WTC11 (cell line): ENCODE results near the gene LSM11.

Source experiments
- ATF1 ChIP-seq: sonication (generic); formaldehyde crosslinking; IDR thresholded peaks from 2 replicates; pipeline ENCODE4 v1.8.1; 2023; ENCODE audit warnings: mild to moderate bottlenecking, moderate library complexity, missing genetic modification reagents
- JUN ChIP-seq: sonication (generic); formaldehyde crosslinking; IDR thresholded peaks from 2 replicates; pipeline ENCODE4 v1.8.0; 2023; ENCODE audit warnings: mild to moderate bottlenecking, missing genetic modification reagents
- RELA ChIP-seq: sonication (generic); formaldehyde crosslinking; IDR thresholded peaks from 2 replicates; pipeline ENCODE4 v1.8.1; 2022; ENCODE audit warnings: missing genetic modification reagents, mild to moderate bottlenecking, borderline replicate concordance
- ZNF263 ChIP-seq: sonication (generic); formaldehyde crosslinking; IDR thresholded peaks from 2 replicates; pipeline ENCODE4 v1.8.1; 2022; ENCODE audit warnings: low read depth, mild to moderate bottlenecking, moderate library complexity, missing genetic modification reagents
- TF ChIP-seq, protein P1 (sequence below): sonication (generic); formaldehyde crosslinking; conservative IDR thresholded peaks from 2 replicates; pipeline ENCODE4 v1.8.1; 2022; ENCODE audit warnings: mild to moderate bottlenecking, missing genetic modification reagents
- TF ChIP-seq, protein P2 (sequence below): sonication (generic); formaldehyde crosslinking; IDR thresholded peaks from 2 replicates; pipeline ENCODE4 v1.8.1; 2022; ENCODE audit warnings: low read depth, missing genetic modification reagents, borderline replicate concordance
- TF ChIP-seq, protein P3 (sequence below): fragments of 200-600 bp; IDR thresholded peaks from 2 replicates; pipeline ENCODE4 v1.8.0; 2022; ENCODE audit warnings: antibody characterized with exemption
- TF ChIP-seq, protein P4 (sequence below): sonication (generic); formaldehyde crosslinking; IDR thresholded peaks from 2 replicates; pipeline ENCODE4 v1.8.0; 2022; ENCODE audit warnings: mild to moderate bottlenecking, missing genetic modification reagents
- TF ChIP-seq, protein P5 (sequence below): sonication (generic); formaldehyde crosslinking; IDR thresholded peaks from 2 replicates; pipeline ENCODE4 v1.8.0; 2022; ENCODE audit warnings: mild to moderate bottlenecking, missing genetic modification reagents
- TF ChIP-seq, protein P6 (sequence below): sonication (generic); formaldehyde crosslinking; IDR thresholded peaks from 2 replicates; pipeline ENCODE4 v1.8.1; 2023; ENCODE audit warnings: mild to moderate bottlenecking, missing genetic modification reagents, moderate library complexity
- TF ChIP-seq, protein P7 (sequence below): sonication (generic); formaldehyde crosslinking; IDR thresholded peaks from 2 replicates; pipeline ENCODE4 v1.8.1; 2023; ENCODE audit warnings: mild to moderate bottlenecking, missing genetic modification reagents
- TF ChIP-seq, protein P8 (sequence below): sonication (generic); formaldehyde crosslinking; IDR thresholded peaks from 2 replicates; pipeline ENCODE4 v1.8.1; 2022; ENCODE audit warnings: mild to moderate bottlenecking, missing genetic modification reagents, moderate library complexity, borderline replicate concordance
- TF ChIP-seq, protein P9 (sequence below): sonication (generic); formaldehyde crosslinking; IDR thresholded peaks from 2 replicates; pipeline ENCODE4 v1.8.0; 2022; ENCODE audit warnings: mild to moderate bottlenecking, missing genetic modification reagents
- TF ChIP-seq, protein P10 (sequence below): fragments of 250-450 bp; sonication (Bioruptor Pico); IDR thresholded peaks from 2 replicates; pipeline ENCODE4 v1.9.0; 2021; ENCODE audit warnings: mild to moderate bottlenecking

DNA sequence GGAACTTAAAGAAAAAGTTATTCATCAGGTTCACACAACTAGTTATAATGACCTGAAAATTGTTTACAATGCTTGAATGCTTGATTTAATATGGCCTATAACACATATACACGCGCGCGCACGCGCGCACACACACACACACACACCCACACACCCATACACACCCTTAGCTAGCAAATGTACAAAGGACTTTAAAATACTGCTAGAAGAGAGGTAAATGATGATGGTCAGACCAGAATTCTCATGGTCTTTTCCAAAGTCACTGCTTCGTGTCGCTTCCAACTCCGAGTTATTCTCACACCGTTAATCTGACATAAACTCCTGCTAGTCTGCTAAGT lies 5.9 kb downstream of the LSM11 start:
- TF ChIP-seq, protein P1, sequence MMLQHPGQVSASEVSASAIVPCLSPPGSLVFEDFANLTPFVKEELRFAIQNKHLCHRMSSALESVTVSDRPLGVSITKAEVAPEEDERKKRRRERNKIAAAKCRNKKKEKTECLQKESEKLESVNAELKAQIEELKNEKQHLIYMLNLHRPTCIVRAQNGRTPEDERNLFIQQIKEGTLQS, result no peak
- TF ChIP-seq, protein P2, sequence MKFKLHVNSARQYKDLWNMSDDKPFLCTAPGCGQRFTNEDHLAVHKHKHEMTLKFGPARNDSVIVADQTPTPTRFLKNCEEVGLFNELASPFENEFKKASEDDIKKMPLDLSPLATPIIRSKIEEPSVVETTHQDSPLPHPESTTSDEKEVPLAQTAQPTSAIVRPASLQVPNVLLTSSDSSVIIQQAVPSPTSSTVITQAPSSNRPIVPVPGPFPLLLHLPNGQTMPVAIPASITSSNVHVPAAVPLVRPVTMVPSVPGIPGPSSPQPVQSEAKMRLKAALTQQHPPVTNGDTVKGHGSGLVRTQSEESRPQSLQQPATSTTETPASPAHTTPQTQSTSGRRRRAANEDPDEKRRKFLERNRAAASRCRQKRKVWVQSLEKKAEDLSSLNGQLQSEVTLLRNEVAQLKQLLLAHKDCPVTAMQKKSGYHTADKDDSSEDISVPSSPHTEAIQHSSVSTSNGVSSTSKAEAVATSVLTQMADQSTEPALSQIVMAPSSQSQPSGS (CRISPR knock-in tag), result no peak
- TF ChIP-seq, protein P3, sequence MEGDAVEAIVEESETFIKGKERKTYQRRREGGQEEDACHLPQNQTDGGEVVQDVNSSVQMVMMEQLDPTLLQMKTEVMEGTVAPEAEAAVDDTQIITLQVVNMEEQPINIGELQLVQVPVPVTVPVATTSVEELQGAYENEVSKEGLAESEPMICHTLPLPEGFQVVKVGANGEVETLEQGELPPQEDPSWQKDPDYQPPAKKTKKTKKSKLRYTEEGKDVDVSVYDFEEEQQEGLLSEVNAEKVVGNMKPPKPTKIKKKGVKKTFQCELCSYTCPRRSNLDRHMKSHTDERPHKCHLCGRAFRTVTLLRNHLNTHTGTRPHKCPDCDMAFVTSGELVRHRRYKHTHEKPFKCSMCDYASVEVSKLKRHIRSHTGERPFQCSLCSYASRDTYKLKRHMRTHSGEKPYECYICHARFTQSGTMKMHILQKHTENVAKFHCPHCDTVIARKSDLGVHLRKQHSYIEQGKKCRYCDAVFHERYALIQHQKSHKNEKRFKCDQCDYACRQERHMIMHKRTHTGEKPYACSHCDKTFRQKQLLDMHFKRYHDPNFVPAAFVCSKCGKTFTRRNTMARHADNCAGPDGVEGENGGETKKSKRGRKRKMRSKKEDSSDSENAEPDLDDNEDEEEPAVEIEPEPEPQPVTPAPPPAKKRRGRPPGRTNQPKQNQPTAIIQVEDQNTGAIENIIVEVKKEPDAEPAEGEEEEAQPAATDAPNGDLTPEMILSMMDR, result no peak
- TF ChIP-seq, protein P4, sequence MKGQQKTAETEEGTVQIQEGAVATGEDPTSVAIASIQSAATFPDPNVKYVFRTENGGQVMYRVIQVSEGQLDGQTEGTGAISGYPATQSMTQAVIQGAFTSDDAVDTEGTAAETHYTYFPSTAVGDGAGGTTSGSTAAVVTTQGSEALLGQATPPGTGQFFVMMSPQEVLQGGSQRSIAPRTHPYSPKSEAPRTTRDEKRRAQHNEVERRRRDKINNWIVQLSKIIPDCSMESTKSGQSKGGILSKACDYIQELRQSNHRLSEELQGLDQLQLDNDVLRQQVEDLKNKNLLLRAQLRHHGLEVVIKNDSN (CRISPR knock-in tag), result no peak
- TF ChIP-seq, protein P5, sequence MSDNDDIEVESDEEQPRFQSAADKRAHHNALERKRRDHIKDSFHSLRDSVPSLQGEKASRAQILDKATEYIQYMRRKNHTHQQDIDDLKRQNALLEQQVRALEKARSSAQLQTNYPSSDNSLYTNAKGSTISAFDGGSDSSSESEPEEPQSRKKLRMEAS (CRISPR knock-in tag), result no peak
- TF ChIP-seq JUN (CRISPR knock-in tag) (no peak), ATF1 (CRISPR knock-in tag) (no peak), ZNF263 (no peak), RELA (no peak)
- TF ChIP-seq, protein P6, sequence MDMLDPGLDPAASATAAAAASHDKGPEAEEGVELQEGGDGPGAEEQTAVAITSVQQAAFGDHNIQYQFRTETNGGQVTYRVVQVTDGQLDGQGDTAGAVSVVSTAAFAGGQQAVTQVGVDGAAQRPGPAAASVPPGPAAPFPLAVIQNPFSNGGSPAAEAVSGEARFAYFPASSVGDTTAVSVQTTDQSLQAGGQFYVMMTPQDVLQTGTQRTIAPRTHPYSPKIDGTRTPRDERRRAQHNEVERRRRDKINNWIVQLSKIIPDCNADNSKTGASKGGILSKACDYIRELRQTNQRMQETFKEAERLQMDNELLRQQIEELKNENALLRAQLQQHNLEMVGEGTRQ (CRISPR knock-in tag), result no peak
- TF ChIP-seq, protein P7, sequence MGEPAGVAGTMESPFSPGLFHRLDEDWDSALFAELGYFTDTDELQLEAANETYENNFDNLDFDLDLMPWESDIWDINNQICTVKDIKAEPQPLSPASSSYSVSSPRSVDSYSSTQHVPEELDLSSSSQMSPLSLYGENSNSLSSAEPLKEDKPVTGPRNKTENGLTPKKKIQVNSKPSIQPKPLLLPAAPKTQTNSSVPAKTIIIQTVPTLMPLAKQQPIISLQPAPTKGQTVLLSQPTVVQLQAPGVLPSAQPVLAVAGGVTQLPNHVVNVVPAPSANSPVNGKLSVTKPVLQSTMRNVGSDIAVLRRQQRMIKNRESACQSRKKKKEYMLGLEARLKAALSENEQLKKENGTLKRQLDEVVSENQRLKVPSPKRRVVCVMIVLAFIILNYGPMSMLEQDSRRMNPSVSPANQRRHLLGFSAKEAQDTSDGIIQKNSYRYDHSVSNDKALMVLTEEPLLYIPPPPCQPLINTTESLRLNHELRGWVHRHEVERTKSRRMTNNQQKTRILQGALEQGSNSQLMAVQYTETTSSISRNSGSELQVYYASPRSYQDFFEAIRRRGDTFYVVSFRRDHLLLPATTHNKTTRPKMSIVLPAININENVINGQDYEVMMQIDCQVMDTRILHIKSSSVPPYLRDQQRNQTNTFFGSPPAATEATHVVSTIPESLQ (CRISPR knock-in tag), result no peak
- TF ChIP-seq, protein P8, sequence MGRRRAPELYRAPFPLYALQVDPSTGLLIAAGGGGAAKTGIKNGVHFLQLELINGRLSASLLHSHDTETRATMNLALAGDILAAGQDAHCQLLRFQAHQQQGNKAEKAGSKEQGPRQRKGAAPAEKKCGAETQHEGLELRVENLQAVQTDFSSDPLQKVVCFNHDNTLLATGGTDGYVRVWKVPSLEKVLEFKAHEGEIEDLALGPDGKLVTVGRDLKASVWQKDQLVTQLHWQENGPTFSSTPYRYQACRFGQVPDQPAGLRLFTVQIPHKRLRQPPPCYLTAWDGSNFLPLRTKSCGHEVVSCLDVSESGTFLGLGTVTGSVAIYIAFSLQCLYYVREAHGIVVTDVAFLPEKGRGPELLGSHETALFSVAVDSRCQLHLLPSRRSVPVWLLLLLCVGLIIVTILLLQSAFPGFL (CRISPR knock-in tag), result no peak
- TF ChIP-seq, protein P9, sequence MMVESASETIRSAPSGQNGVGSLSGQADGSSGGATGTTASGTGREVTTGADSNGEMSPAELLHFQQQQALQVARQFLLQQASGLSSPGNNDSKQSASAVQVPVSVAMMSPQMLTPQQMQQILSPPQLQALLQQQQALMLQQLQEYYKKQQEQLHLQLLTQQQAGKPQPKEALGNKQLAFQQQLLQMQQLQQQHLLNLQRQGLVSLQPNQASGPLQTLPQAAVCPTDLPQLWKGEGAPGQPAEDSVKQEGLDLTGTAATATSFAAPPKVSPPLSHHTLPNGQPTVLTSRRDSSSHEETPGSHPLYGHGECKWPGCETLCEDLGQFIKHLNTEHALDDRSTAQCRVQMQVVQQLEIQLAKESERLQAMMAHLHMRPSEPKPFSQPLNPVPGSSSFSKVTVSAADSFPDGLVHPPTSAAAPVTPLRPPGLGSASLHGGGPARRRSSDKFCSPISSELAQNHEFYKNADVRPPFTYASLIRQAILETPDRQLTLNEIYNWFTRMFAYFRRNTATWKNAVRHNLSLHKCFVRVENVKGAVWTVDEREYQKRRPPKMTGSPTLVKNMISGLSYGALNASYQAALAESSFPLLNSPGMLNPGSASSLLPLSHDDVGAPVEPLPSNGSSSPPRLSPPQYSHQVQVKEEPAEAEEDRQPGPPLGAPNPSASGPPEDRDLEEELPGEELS (CRISPR knock-in tag), result no peak
- TF ChIP-seq, protein P10, sequence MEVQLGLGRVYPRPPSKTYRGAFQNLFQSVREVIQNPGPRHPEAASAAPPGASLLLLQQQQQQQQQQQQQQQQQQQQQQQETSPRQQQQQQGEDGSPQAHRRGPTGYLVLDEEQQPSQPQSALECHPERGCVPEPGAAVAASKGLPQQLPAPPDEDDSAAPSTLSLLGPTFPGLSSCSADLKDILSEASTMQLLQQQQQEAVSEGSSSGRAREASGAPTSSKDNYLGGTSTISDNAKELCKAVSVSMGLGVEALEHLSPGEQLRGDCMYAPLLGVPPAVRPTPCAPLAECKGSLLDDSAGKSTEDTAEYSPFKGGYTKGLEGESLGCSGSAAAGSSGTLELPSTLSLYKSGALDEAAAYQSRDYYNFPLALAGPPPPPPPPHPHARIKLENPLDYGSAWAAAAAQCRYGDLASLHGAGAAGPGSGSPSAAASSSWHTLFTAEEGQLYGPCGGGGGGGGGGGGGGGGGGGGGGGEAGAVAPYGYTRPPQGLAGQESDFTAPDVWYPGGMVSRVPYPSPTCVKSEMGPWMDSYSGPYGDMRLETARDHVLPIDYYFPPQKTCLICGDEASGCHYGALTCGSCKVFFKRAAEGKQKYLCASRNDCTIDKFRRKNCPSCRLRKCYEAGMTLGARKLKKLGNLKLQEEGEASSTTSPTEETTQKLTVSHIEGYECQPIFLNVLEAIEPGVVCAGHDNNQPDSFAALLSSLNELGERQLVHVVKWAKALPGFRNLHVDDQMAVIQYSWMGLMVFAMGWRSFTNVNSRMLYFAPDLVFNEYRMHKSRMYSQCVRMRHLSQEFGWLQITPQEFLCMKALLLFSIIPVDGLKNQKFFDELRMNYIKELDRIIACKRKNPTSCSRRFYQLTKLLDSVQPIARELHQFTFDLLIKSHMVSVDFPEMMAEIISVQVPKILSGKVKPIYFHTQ, result no peak
